Mammary epithelial cell (primary cell): ENCODE results near the gene LRP2BP.

Experiments used
- CTCF ChIP-seq, 2 donors: IDR thresholded peaks in 1 of 2; conservative IDR thresholded peaks in 1 of 2; 2 replicates each; pipeline ENCODE4 v1.5.1; 2011 to 2012; ENCODE audit warnings: inconsistent platforms in 2 of 2, low read length in 2 of 2, mild to moderate bottlenecking in 2 of 2, control low read depth in 1 of 2, low read depth in 1 of 2; ENCODE audit not compliant: insufficient read depth in 1 of 2; ENCODE audit errors: extremely low read depth in 1 of 2
- EZH2 ChIP-seq: IDR thresholded peaks from 2 replicates; pipeline ENCODE4 v1.6.1; 2012; ENCODE audit warnings: low read length, inconsistent platforms, borderline replicate concordance

- no peak for TF ChIP-seq CTCF (conservative IDR thresholded peaks at IDR 0.05 in 1 of 2, IDR thresholded peaks at IDR 0.05 in 1 of 2; ENCODE audit: extremely low read depth in 1 of 2, insufficient read depth in 1 of 2, low read depth in 1 of 2, low read length in 2 of 2)
- TF ChIP-seq EZH2: no peak
Measured at GRCh38 chr4:185394568-185395237, 1.0 kb downstream of the LRP2BP start.
